SK-N-DZ (cell line): ENCODE data around the gene PSMC3. TPM values are rescaled to one million over a fixed set of nuclear protein-coding genes. Genes with fewer than 3 reads are reported as not detected.

Source experiments
- DNase-seq: peaks from one replicate; pipeline ENCODE4 v3.0.0-alpha.2; 2015; ENCODE audit warnings: low spot score
- polyA plus RNA-seq, 2 experiments: library from polyadenylated mRNA; depleted of rRNA; stranded (reverse); fragments of >200 nt; gene quantifications; 2 replicates each; pipeline ENCODE4 v1.2.3, GENCODE V29; 2014

The PSMC3 gene
- polyA plus RNA-seq (2014; cell fraction: cytosol; rRNA removed) = 322 and 344 TPM in 2 replicates
- 120 and 171 TPM in 2 replicates for polyA plus RNA-seq (2014; cell fraction: nucleus; rRNA removed)

- peak; percentile 97 for DNase-seq
These were observed at the start of gene PSMC3 for GRCh38 chr11:47426062-47426956. PSMC3 (minus strand) TSS chr11:47426439; CDS start chr11:47426279, 160 bp downstream.

GRCh38 chr11:47470671-47471070, 44.4 kb upstream of the PSMC3 start:
- DNase-seq = no peak

GRCh38 chr11:47469361-47470179, 43.3 kb upstream of the PSMC3 start:
- DNase-seq = no peak

- DNase-seq = no peak
These were observed 42.5 kb upstream of the PSMC3 start for GRCh38 chr11:47468598-47469214.

DNA sequence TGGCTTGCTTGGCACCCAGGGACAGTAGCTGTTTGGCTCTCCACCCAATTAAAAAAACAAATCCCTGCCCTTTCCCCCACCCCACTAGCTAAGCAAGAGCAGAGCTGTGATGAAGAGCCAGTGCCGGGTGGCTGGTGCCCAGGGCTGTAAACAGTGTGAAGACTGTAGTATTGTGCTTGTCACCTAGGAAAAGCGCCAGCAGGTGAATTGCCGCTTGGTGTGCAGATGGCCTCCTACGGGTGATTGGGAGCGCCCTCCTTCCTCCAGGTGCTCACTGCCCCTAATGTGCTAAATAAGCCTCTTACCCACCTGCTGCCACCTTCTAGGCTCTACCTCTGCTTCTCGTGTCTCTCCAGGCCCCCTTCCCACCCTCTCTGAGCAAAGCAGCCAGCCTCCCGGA, 41.1 kb upstream of the PSMC3 start:
- no peak for DNase-seq

DNA sequence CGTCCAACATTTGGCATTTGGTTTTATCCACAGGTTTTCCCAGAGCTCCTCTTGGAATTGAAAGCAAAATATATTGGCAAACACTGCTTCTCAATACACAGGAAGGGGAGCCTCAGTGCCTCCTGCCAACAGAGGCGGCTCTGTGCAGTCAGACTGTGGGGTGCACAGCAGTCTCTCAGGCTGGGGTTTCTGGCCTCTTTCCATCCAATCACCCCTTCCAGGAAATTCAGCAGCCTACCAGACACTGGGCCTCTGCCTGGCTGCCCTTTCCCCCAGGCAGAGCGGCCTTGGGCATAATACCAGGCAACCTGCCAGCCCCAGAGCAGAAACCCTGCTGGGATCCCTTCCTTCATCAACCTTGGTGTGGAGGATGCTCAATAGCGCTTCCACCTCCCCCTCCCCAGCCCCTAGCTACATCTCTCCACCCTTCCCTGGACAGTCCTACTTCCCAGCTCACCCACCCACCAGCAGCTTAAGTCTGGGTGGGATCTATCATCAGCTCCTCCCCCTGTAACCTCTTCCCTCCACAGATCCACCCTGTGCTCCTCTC, 40.5 kb upstream of the PSMC3 start:
- no peak for DNase-seq

DNA sequence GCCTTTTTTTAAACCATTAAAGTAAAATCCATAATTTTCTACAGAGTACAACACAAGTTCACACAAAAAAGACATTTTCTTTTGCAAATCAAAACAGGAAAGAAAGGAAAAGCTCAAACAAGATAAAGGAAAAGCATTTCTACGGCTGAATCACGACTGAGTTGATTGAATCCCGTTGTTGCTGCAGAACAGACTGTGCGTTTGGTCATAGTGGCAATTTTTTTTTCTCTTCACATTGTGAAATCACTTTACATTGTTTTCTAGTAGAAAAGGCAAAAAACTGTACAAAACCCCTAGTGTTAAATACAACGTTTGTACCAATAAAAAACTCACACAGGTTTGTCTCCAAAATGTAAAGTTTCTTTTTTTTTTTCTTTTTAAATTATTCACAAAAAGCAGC, 40.0 kb upstream of the PSMC3 start:
- no peak for DNase-seq

DNA sequence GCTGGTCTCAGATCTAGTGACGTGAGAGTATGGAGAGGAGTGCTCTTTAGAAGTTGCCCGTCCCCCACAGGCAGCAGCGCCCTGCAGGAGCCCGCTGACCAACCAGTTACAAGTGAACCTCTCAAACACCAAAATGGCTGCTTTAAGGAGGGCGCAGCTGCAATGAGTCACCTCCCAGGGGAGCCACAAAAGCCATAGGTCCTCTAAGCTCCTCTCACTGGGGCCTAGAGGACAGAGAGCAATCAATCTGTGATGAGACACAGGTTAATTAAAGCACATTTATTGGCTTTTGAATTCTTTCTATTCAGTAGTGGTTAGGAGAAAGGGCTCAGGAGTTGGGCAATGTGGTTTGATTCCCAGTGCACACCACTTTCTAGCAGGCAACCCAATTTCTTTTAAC, 38.2 kb upstream of the PSMC3 start:
- no peak for DNase-seq

GRCh38 chr11:47461876-47462275, 35.6 kb upstream of the PSMC3 start:
- no peak for DNase-seq

DNA sequence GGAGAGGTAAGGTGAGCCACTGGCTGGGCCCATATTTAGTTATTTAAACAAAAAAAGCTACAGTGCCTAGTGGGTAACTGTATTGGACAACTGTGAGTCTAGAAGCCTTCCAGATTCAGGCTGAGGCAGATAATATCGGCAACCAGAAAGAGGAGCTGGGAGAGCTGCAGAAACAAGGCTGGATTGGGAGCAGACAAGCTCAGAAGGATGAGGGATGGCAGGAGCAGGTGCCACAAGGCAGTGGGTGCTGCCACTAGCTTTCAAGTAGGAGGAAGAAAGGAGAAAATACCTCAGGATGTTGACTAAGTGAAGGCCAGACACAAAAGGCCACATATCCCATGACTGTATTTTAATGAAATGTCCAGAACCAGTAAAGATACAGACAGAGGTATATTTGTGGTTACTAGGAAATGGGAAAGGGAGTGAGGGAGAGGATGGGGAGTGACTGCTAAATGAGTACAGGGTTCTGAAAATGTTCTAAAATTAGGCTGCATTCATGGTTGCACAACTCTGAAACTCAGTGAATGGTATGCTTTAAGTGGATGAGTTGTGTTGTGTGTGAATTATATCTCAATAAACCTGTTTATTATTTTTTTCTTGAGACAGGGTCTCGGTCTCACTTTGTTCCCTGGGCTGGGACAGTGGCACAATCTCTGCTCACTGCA, 34.5 kb upstream of the PSMC3 start:
- DNase-seq = no peak

GRCh38 chr11:47454258-47454671, 28.0 kb upstream of the PSMC3 start:
- DNase-seq = peak; percentile 83

DNA sequence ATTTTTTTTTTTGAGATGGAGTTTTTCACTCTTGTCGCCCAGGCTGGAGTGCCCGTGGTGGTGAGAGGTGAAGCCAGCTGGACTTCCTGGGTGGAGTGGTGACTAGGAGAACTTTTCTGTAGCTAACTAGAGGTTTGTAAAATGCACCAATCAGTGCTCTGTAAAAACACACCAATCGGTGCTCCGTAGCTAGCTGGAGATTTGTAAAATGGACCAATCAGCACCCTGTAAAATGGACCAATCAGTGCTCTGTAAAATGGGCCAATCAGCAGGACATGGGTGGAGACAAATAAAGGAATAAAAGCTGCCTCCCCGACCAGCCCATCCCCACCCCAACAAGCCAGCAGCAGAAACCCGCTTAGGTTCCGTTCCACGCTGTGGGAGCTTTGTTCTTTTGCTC, 27.1 kb upstream of the PSMC3 start:
- no peak for DNase-seq

DNA sequence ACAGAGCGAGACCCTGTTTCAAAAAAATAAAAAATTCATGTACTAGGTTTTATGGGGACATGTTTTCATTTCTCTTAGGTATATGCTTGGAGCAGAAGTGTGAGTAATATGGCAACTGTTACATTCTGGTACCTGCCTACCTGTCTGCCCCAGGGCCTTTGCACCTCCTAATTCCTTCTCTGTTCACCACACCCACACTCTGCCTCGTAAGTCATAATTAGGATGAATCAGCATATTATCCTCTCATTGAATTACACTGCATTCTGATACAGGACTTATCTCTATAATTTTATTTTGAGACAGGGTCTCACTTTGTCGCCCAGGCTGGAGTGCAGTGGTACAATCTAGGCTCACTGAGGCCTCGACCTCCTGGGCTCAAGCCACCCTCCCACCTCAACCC, 25.8 kb upstream of the PSMC3 start:
- DNase-seq = no peak

DNA sequence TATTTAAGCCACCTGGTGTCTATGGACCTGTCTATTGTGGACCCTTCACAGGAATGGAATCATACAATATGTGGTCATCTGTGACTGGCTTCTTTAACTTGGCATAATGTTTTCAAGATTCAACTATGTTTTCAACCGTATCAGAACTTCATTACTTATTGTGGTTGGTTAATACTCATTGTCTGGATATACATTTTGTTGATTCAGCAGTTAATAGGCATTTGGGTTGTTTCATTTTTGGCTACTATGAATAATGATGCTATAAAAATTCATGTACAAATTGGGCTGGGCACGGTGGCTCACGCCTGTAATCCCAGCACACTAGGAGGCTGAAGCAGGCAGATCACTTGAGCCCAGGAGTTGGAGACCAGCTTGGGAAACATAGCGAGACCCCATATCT, 25.2 kb upstream of the PSMC3 start:
- DNase-seq = no peak

- no peak for DNase-seq
These were observed 23.3 kb upstream of the PSMC3 start for GRCh38 chr11:47449541-47449940.

DNA sequence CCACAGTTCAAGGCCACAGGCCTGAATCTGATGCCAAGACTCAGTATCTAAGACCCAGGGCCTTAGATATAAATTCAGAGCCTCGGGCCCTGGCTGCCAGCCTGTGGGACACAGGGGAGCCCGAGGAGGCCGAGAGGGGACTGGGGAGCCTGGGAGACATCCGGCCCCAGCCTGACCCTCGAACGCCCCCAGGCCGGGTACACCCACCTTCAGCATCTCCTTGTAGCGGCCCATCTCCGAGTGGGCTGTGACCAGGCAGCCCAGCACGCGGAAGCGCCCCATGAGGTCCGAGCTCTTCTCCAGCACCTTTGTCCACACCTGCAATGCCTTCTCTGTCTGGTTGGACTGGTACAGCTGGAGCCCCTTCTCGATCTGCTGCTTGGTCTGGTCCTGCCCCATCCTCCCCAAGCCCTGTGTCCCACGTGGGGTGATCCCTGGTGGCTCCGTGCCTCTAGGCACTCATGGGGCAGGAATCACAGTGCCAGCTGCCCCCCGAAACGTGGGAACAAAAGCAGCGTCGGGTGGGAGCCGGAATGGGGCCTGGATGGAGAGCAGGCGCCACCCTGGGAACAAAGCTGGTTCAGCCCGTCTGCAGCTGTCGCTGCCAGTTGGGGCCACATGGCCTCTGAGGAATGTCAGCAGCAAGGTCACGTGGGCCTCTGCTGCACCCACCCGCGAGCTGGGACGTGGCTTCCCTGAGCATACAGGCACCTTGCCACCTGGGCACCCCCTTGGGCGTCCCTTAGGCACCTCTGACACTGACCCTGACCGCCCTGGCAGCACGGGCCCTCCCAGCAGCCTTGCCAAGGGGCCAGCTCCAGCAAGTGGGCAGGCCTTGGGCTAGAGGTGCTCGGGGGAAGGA, 22.6 kb upstream of the PSMC3 start, which contains the start of gene RAPSN:
Gene RAPSN, minus strand, starts transcription at position 571 of the 862 bp plus-strand sequence. Its CDS starts 172 bp downstream, at position 399.
- DNase-seq = no peak

- DNase-seq = no peak
These were observed 21.7 kb upstream of the PSMC3 start for GRCh38 chr11:47447906-47448305.

DNA sequence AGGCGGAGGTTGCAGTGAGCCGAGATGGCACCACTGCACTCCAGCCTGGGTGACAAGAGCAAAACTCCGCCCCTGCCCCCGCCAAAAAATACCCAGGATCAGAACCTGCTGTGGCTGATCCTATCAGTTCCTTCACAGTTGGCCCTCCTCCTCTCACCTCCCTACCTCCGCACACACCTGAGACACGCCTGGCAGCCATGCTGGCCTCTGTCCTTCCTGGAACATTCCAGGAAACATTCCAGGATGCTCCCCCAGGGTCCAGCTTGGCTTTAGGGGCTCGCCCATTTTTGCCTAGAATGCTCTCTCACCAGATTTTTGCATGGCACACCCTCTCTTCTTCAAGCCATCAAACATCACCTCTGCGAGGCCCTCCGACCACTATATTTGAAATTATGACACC, 20.6 kb upstream of the PSMC3 start:
- DNase-seq = no peak

GRCh38 chr11:47445840-47446239, 19.6 kb upstream of the PSMC3 start:
- DNase-seq = no peak

GRCh38 chr11:47443817-47444216, 17.6 kb upstream of the PSMC3 start:
- no peak for DNase-seq
